Testis (tissue), 3 donors: Measurements from ENCODE around the gene PPP1R14B. TPM values are rescaled to one million over a fixed set of nuclear protein-coding genes. Genes with fewer than 3 reads are reported as not detected.

Experiments
- DNase-seq: peaks from one replicate; pipeline ENCODE4 v3.0.0-alpha.2; 2019
- H3K27ac ChIP-seq, 2 donors: fragments of 200-600 bp; sonication (generic); one replicate each; pipeline ENCODE4 v1.5.1; 2019
- H3K27me3 ChIP-seq: fragments of 200-600 bp; sonication (generic); one replicate; pipeline ENCODE4 v1.5.1; 2019
- H3K36me3 ChIP-seq: fragments of 200-600 bp; sonication (generic); one replicate; pipeline ENCODE4 v1.5.1; 2017; ENCODE audit warnings: low read depth; ENCODE audit errors: missing control alignments
- H3K4me1 ChIP-seq: fragments of 200-600 bp; sonication (generic); one replicate; pipeline ENCODE4 v1.5.1; 2019
- H3K4me3 ChIP-seq, 2 donors: fragments of 200-600 bp; sonication (generic); one replicate each; pipeline ENCODE4 v1.5.1; 2017 to 2019
- H3K9me3 ChIP-seq: fragments of 200-600 bp; sonication (generic); one replicate; pipeline ENCODE4 v1.5.1; 2017
- POLR2A ChIP-seq: fragments of 450-650 bp; IDR thresholded peaks from one replicate; pipeline ENCODE4 v1.6.1; 2017; ENCODE audit warnings: antibody characterized with exemption, mild to moderate bottlenecking, moderate library complexity
- WGBS, 2 donors: methylation state at CpG; one replicate each; pipeline ENCODE4 v1.1.5; 2018; 5-methylcytosine and 5-hydroxymethylcytosine counted together
- intact Hi-C: fragments of 100-400 bp; cut with DNase I; formaldehyde crosslinking; loops from one replicate; pipeline ENCODE4 v1.15.1; 2023; ENCODE audit warnings: low total_unique reads
- polyA plus RNA-seq: library from polyadenylated mRNA; stranded (reverse); fragments of 350-450 nt; fragmentation: Illumina TruSeq; extraction: RNeasy Lipid Tissue Mini Kit (QIAGEN cat#74804); gene quantifications from one replicate; pipeline ENCODE4 v1.2.3, GENCODE V29; 2014; ENCODE audit warnings: low read depth, low replicate concordance; ENCODE audit not compliant: insufficient read depth
- total RNA-seq, 2 donors: library from RNA; depleted of rRNA; stranded (reverse); fragments of >200 nt; gene quantifications; one replicate each; pipeline ENCODE4 v1.2.3, GENCODE V29; 2016
- TF ChIP-seq, protein P1 (sequence below), 3 experiments: fragments of 450-650 bp in 2 of 3; fragments of 200-600 bp in 1 of 3; sonication (generic) in 1 of 3; IDR thresholded peaks; one replicate each; pipeline ENCODE4 v1.5.1; 2016 to 2019; ENCODE audit warnings: antibody characterized with exemption in 3 of 3, mild to moderate bottlenecking in 2 of 3, moderate library complexity in 1 of 3

Gene PPP1R14B
- total and polyA plus RNA-seq, 3 donors from 2014 or later: 53.4 to 72.0 (median 67.3) TPM

DNA sequence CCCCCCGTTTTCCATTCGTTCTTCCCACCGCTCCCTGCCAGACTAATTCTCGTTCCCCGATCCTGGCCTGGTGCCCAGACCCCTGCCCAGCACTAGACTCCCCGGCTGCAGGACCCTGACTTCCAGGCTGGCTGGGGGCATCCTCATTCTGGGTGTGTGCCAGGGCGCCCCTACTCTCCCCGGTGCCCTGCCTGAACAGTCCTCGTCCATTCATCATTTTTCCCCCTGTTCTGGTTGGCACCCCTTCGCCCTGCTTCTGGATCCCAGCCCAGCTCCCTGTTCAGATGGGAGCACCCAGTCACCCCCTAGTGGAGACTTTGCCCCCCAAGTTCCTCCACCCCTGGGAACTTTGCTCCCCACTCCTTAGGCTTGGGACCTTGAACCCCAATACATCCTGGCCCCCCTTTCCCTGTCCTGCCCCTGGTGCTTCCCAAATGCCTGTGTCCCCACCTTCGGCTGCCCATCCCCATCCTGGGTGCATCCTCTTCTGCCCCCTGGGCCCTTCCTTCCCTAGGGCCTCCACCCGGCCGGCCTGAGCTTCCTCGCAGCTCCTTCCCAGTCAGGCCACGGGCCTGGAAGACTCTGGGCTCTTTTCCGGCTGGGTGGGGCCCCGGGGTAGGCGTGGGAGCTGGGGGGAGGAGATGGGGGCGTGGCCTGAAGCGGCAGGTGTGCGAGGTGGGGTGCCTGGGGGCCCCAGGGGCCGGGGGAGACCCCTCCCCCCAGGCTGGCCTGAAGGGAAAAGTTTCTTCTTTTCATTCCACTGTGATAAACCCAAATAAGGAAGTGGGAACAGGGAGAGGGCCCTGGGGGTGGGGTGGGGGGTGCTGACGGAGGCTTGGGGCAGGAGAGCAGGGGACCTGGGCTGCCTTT, 5.5 kb upstream of the PPP1R14B start:
- Histone ChIP-seq H3K27ac (peak overlapping the region; percentile 72), H3K27me3 (no peaks in the 10 kb centered on the region), H3K4me3 (peak overlapping the region; percentile 83 to 84), H3K4me1 (peaks cover 30% of the 10 kb centered on the region), H3K36me3 (no peaks in the 10 kb centered on the region), H3K9me3 (no peaks in the 10 kb centered on the region)
- WGBS, 2 donors: 3 to 4% methylated on average over 12 to 23 of the region's 23 CpGs
- intact Hi-C loops: no loop called here
- TF ChIP-seq, protein P1, sequence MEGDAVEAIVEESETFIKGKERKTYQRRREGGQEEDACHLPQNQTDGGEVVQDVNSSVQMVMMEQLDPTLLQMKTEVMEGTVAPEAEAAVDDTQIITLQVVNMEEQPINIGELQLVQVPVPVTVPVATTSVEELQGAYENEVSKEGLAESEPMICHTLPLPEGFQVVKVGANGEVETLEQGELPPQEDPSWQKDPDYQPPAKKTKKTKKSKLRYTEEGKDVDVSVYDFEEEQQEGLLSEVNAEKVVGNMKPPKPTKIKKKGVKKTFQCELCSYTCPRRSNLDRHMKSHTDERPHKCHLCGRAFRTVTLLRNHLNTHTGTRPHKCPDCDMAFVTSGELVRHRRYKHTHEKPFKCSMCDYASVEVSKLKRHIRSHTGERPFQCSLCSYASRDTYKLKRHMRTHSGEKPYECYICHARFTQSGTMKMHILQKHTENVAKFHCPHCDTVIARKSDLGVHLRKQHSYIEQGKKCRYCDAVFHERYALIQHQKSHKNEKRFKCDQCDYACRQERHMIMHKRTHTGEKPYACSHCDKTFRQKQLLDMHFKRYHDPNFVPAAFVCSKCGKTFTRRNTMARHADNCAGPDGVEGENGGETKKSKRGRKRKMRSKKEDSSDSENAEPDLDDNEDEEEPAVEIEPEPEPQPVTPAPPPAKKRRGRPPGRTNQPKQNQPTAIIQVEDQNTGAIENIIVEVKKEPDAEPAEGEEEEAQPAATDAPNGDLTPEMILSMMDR (IDR thresholded peaks at IDR 0.05): peak in 2 of 3 experiments; percentile 10 to 22
- no peak for TF ChIP-seq POLR2A
- DNase-seq: peak; percentile 46

DNA sequence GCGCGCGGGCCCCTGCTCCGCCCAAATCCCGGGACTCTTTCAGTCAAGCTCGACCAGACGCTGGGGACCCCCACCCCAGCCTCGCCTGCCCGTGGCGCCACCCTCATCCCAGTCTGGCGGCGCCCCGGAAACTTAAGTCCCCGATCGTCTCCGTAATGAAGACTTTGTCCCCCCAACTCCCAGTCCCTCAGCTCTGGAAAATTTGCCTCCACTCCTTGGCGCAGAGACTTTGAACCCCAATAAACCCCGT, 4.9 kb upstream of the PPP1R14B start:
- DNase-seq: no peak
- peak overlapping the region; percentile 83 to 84 for H3K4me3 ChIP-seq
- H3K27ac ChIP-seq: peak overlapping the region; percentile 72
- 0% methylated on average over 13 to 18 of the region's 18 CpGs for WGBS, 2 donors
- TF ChIP-seq POLR2A: no peak
- TF ChIP-seq, protein P1 (IDR thresholded peaks at IDR 0.05): no peak
- peaks cover 30% of the 10 kb centered on the region for H3K4me1 ChIP-seq
- H3K36me3 ChIP-seq: no peaks in the 10 kb centered on the region
- H3K9me3 ChIP-seq: no peaks in the 10 kb centered on the region
- intact Hi-C loops: no loop called here
- no peaks in the 10 kb centered on the region for H3K27me3 ChIP-seq

GRCh38 chr11:64251016-64251752, 4.4 kb upstream of the PPP1R14B start, which contains the start of gene PLCB3:
Gene PLCB3, plus strand, starts transcription at chr11:64251530. Its CDS starts 120 bp downstream, at chr11:64251650.
- TF ChIP-seq POLR2A: no peak
- TF ChIP-seq, protein P1 (IDR thresholded peaks at IDR 0.05): peak; percentile 86 to 93 (median 87)
- H3K27me3 ChIP-seq: no peaks in the 10 kb centered on the region
- intact Hi-C loops: no loop called here
- H3K27ac ChIP-seq: peak within 1 kb of the TSS; percentile 72
- no peaks in the 10 kb centered on the region for H3K36me3 ChIP-seq
- DNase-seq: peak; percentile 69
- 0 to 1% methylated on average over 3 to 63 of the region's 75 CpGs for WGBS, 2 donors
- peak within 1 kb of the TSS; percentile 83 to 84 for H3K4me3 ChIP-seq
- peaks cover 30% of the 10 kb centered on the region for H3K4me1 ChIP-seq
- H3K9me3 ChIP-seq: no peaks in the 10 kb centered on the region

DNA sequence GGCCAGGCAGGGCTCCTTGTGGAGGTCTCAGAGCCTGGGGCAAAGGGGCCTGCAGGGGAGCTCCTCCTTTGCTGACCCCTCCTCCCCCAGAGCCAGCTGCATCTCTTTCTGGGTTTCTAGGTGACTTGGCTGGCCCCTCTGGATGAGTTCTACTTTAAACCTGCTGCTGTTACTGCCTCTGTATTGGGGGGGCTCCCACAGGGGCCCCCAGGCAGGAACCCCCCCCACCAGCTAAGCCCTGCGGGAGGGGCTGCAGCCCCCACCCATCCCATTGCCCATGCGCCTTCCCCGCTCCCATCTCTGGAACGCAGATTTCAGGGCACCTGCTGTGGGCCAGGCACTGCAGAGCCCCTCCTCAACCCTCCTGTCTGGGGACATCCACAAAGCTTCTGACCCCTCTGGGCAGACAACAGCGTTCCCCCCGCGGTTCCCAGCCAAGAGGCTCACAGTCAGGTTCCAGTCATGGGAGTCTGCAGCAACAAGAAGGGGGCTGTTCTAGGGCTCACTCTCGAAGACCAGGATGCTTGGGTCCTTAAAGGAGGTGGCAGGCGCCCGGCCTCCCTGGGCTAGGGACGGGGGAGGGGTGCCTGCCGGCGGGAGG, 3.8 kb upstream of the PPP1R14B start:
- Histone ChIP-seq H3K4me1 (peaks cover 35% of the 10 kb centered on the region), H3K4me3 (peak overlapping the region in 1 of 2 donors; percentile 61), H3K9me3 (no peaks in the 10 kb centered on the region), H3K36me3 (no peaks in the 10 kb centered on the region), H3K27ac (peak overlapping the region in 1 of 2 donors; percentile 11), H3K27me3 (no peaks in the 10 kb centered on the region)
- TF ChIP-seq, protein P1 (IDR thresholded peaks at IDR 0.05): no peak
- TF ChIP-seq POLR2A: no peak
- DNase-seq: no peak
- intact Hi-C loops: no loop called here
- WGBS, 2 donors: 21% methylated on average over 13 of the region's 13 CpGs; no CpG with 5 or more reads in 1 of the 2 donors
